H1 (cell line): ENCODE data around the gene UBE4B. TPM values are rescaled to one million over a fixed set of nuclear protein-coding genes. Genes with fewer than 3 reads are reported as not detected.

Source experiments
- CHD2 ChIP-seq: IDR thresholded peaks from 2 replicates; pipeline ENCODE4 v1.6.1; 2012; ENCODE audit warnings: low read length, improper control_type of control experiment
- CREB1 ChIP-seq: IDR thresholded peaks from 2 replicates; pipeline ENCODE4 v1.6.1; 2012; ENCODE audit warnings: inconsistent platforms
- polyA plus RNA-seq, 7 experiments: library from polyadenylated mRNA; depleted of rRNA in 3 of 7; stranded (reverse) in 5 of 7; unstranded in 2 of 7; fragments of >200 nt in 5 of 7; fragments of 200-250 nt in 2 of 7; gene quantifications; 1 replicate in 5 of 7; 2 replicates in 1 of 7; 4 replicates in 1 of 7; pipeline versions ENCODE4 v1.2.1 to v1.2.3, GENCODE V29; 2011 to 2013; ENCODE audit warnings: missing spikeins in 2 of 7, mixed read lengths in 2 of 7
- total RNA-seq: library from RNA; stranded (reverse); fragmentation: NEBNext Ultra II Directional; extraction: Animal tissue kit (Norgen Biotek cat#: 25700); gene quantifications from 2 replicates; pipeline ENCODE4 v1.2.1, GENCODE V29; 2021

Gene UBE4B
- total and polyA plus RNA-seq, 2 of the 8 experiments (the other 6 are each of a cell fraction or from before 2014, with no cell fraction given): 24.5 to 90.1 TPM

DNA sequence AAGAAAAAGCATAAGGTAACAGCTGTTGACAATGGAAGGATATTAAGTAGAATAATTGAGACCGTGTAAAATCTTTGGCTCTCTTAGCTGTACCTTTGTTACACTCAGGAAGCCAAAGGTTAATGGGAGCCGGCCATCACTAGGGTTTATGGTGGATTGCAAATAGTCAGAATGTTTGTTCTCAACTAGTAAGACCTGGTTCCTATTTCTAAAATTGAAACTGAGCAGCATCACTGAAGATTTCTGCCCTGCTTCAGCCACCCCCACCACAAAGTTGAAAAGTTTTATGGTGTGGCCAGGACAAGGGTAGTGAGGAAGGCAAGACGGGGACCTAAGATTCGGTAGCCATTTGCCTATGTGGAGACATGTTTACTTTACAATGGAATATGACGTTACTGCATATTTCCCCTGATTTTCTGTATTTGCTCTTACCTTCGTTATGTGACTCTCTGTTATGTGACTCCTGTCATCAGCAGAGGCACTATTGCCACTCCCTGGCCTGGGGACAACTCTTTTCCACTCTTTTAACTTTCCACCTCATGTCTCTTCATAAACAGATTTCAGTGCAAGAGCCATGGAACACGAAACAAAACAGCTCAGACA, 136.3 kb downstream of the UBE4B start (continued):
- TF ChIP-seq CHD2 (no peak), CREB1 (no peak)
- TF ChIP-seq, all 59 proteins: peak for 0
